Measurements from ENCODE around the gene NDUFS2.

NDUFS2 gene

GRCh38 chr1:161201836-161202712, at the start of gene NDUFS2:
TSS of gene NDUFS2 (plus strand) at chr1:161202367. CDS start at chr1:161202386, 19 bp downstream.
- DNase-seq, result peak; percentile 88

GRCh38 chr1:161153176-161153575, 49.0 kb upstream of the NDUFS2 start:
- no peak for DNase-seq

GRCh38 chr1:161153682-161154337, 48.4 kb upstream of the NDUFS2 start, which contains the start of gene UFC1:
TSS of gene UFC1 (plus strand) at chr1:161153978. CDS start at chr1:161153998, 20 bp downstream.
- peak; percentile 64 for DNase-seq

- no peak for DNase-seq
Observed at GRCh38 chr1:161157867-161158266, 44.3 kb upstream of the NDUFS2 start.

GRCh38 chr1:161158316-161159010, 43.7 kb upstream of the NDUFS2 start:
- no peak for DNase-seq

- peak; percentile 97 for DNase-seq
Observed at GRCh38 chr1:161159087-161159912, 42.9 kb upstream of the NDUFS2 start, which contains the start of gene USP21. TSS of gene USP21 (plus strand) at chr1:161159500. CDS start at chr1:161160641, 1,141 bp downstream.

- DNase-seq, result no peak
Observed at GRCh38 chr1:161159913-161160243, 42.3 kb upstream of the NDUFS2 start.

- DNase-seq, result no peak
Observed at GRCh38 chr1:161160671-161161145, 41.5 kb upstream of the NDUFS2 start.

GRCh38 chr1:161161652-161162051, 40.5 kb upstream of the NDUFS2 start:
- DNase-seq, result no peak

GRCh38 chr1:161162052-161162451, 40.1 kb upstream of the NDUFS2 start:
- no peak for DNase-seq

GRCh38 chr1:161162806-161163205, 39.4 kb upstream of the NDUFS2 start:
- no peak for DNase-seq

- no peak for DNase-seq
Observed at GRCh38 chr1:161163793-161164192, 38.4 kb upstream of the NDUFS2 start.

GRCh38 chr1:161164901-161165610, 37.1 kb upstream of the NDUFS2 start:
- DNase-seq, result no peak

GRCh38 chr1:161165742-161166668, 36.2 kb upstream of the NDUFS2 start, which contains the start of gene PPOX:
TSS of gene PPOX (plus strand) at chr1:161166426. CDS start at chr1:161166848, 422 bp downstream.
- peak; percentile 79 for DNase-seq

- DNase-seq, result no peak
Observed at GRCh38 chr1:161166669-161167548, 35.3 kb upstream of the NDUFS2 start.

GRCh38 chr1:161168906-161169305, 33.3 kb upstream of the NDUFS2 start:
- no peak for DNase-seq

- DNase-seq, result no peak
Observed at GRCh38 chr1:161171191-161171590, 31.0 kb upstream of the NDUFS2 start.

GRCh38 chr1:161171696-161172095, 30.5 kb upstream of the NDUFS2 start:
- no peak for DNase-seq

- DNase-seq, result no peak
Observed at GRCh38 chr1:161172349-161172748, 29.8 kb upstream of the NDUFS2 start.

All from 8988T (cell line).